HG02885 (cell line): ENCODE data around the gene GALNT7.
"Not testable (repeated sequence)": the region's sequence is repeated elsewhere in the genome, so short reads cannot be mapped to it uniquely, and the experiment has no call there.

Experiments
- ATAC-seq: cut with Tn5 transposase; IDR thresholded peaks from one replicate; pipeline ENCODE4 v1.9.1; 2021; ENCODE audit warnings: mild to moderate bottlenecking; ENCODE audit not compliant: unreplicated experiment, poor library complexity

GALNT7 gene

DNA sequence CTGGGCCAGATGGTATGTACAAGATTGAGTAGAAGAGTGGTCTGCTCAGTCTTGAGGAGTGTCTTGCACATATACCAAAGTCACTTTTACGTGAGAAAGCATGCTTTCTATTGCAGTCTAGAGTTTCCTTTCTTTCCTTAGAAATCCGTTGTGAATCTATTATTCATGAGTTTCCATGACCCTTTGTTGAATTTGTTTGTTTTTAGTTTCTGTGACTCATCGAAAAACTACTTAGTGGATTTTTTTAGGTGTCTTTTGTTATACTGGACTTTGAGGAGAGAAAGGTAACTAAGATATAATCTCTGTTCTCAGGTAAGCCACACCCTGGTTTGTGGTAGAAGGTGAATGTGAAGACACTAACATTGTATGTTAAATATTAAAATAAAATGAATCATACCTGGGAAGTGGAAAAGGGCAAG lies 23.0 kb downstream of the GALNT7 start:
- no peak for ATAC-seq

DNA sequence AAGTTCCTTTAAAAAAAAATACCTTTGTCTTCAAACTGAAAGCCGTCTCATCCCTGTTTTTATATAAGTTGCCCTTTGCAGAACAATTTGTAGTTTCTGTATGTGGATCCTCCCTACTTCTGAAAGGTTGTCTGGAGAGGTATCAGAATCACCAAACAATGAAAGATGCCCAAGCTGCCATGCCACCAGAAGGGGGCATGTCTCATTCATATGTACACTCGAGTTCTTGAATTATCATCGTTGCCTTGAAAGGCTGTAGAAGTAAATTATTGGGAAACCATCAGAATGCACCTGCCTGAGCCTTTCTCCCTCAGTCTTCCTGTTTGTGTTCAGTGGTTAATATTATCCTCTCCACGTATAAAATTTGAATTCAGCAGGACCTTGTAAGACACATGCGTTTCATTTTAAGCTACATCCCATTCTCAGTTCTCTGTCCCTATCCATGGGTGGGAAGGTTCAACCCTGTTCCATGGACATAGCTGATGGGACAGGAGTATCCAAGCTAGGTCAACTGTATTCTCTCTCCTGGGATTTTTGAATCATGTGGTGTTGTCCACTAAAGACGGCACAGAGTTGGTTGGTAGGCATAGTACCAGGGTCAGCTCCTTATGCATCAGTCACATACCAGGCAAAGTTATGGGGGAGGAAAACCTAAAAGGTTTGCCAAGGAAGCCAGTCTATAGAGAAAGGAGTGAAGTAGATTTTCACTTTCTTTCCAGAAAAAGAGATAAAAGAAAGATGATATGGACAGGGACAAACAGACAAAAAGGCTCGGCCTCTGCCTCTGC lies 24.0 kb downstream of the GALNT7 start:
- no peak for ATAC-seq

DNA sequence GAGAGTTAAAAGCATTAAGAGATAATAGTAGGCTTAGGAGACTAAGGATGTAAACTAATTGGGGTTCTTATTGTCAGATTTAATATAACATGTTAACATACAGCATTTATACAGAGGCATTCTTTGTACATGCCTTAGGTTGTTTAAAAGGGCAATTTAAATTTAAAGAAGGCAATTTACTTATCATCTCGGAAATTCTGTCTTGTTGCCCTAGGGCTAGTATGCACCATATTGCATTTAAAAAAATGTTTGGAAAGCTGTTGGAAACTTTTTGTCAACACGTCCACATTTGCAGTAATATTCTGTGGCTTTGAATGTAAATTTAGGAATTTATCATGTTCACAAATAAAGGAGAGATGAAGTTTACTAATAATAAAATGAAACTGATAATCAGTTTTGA lies 25.5 kb downstream of the GALNT7 start:
- ATAC-seq, result no peak

DNA sequence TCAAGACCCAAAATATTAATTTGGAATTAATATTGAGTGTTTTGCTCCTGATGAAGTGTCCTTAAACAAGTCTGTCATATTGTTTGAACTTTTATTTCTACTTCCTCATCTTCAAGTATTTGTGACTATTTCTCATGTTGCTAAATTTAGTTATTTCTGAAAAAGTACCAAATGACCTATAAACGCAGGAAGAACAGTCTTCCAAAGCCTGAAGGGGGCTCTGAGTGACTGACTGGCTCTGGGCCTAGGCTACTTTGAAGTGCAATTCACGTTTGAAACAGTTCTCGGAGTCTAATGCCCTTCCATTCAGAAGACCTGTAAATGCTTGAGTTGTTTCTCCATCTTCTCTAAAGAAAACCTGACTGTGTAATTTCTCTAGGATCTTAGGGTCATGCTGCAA lies 26.5 kb downstream of the GALNT7 start:
- ATAC-seq, result no peak

DNA sequence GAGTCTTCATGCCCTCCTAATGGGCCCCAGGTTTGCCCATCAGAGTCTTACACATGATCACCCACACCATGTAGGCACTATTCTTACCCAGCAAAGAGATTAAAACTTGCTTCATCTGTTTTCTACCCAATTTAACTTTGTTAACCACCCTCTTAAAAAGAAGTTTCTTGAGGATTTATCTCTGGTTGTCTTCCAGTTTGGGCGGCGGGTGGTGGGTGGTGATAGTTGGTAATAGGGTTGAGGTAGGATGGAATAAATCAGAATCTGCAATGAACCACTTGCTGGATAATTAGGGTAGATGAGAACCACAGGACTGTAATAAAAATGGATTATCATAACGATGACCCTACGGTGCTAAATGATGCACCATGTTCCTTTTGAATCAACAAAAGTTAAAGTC lies 30.9 kb downstream of the GALNT7 start:
- ATAC-seq, result no peak

DNA sequence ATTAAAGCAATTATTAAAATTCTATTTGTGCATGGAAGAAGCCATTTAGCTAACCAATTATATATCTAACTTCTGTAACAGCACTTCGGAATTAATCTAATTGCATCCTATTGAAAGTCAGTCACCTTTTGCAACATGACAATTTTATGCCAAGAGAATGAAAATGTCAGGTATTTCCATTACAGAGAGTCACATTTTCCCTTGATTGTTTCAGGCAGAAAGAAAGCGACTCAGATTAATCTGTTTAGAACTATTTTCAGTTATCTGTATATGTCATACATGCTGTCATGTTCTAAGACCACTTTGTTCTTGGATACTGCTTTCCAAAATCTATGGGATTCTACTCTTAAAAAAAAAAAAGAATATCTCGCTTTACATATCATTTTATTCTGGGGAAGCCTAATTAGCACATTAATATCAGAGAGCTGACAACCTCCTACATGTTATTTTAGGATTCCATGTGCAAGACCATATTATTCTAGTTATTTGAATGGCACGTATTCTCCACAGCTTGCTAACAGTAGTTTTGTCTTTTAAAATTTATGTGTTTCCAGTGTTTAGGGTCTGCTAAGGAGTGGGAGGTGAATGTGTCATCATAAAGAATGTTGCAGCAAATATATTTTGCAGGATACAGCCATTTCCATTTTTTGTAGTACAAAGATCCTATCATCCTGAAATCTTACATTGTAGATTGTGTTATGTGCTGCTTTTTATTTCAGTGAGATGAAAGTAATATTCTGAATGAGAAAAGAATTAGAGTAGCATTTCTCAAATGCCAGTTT lies 31.7 kb downstream of the GALNT7 start:
- ATAC-seq, result no peak

DNA sequence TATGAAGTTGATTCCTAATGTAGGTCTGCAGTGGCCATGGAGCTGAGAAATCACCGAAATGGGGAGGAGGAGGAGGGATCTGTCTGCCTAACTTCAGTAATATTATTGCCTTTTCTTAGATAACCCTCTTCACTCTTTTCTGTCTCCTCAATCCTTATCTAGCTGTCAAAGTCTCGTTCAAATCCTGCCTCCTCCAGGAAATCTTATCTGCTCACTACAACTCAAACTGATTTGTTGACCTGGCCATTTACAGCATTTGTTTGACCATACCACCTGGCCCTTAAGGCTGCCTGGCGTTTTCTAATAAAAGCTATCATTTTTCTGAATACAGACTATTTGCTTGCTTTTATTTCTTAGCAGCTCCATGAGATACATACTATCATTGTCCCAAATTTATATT lies 33.8 kb downstream of the GALNT7 start:
- no peak for ATAC-seq

DNA sequence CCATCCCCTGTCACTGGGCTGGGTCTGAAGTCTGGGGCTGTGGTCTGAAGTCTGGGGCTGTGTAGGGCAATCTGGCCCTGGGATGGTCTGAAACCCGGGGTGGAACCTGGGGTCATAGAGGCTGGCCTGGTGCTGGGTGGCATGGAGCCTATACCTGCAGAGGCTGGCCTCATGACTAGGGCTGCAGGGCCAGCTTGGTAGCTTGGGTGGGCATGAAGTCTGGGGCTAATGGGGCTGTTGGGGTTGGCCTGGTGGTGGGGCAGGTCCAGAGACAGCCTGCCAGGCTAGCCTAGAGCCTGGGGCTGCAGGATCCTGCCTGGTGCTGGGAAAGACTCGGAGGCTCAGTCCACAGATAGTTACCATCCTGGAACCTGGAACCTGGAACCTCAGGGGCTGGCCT lies 37.0 kb downstream of the GALNT7 start:
- no peak for ATAC-seq

DNA sequence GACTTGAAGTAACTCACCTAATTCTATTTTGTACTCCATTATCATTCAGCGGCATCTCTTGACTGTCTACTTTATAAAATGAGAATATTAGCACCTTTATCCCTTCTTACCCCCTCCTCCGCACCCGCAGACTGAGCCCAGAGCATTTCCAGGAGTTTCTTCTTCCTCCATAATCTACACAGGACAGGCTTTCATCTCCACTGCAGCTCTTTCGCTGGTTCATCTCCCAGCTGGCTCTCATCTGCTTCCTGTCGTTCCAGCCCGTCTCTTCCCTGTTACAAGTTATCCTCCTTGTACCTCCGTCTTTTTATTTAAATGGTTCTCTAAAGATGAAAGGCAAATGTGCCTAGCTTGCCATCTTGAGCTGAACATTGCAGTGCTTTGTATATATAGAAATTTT lies 39.8 kb downstream of the GALNT7 start:
- ATAC-seq, result no peak

DNA sequence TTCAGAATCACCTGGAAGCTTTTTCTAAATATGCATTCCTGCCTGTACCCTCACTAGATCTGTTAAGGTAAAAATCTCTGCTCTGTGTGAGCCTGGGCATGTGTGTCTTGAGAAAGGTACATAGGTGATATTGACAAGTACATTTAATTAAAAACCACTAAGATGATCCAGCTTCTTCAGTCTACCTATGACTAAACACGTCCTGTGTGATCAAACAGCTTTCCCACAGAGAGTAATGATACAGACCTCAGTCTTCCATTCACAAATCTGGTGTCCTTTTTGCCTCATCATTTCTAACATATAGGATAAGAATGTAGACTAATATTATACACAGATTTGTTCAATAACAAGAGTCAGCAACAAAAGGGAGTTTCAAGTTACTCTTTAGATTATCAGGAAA lies 42.6 kb downstream of the GALNT7 start:
- ATAC-seq, result no peak

DNA sequence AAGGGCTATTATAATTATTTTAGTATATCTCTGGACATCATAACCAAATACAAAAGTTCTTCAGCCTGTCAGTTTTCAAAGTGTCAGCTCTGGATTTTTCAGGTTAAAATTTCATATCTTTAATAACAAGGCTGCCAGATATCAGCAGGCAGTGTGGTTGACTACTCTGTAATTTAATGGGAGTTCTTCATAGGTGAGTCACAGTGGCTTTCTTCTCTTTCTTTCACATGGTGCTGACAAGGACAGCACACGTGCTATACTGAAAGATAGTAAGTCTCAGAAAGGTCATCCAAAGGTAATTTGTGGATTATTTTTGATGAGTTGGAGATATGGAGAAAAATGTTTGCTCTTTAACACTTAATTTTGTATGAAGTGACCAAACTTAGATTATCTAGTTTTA lies 43.2 kb downstream of the GALNT7 start:
- ATAC-seq, result no peak

DNA sequence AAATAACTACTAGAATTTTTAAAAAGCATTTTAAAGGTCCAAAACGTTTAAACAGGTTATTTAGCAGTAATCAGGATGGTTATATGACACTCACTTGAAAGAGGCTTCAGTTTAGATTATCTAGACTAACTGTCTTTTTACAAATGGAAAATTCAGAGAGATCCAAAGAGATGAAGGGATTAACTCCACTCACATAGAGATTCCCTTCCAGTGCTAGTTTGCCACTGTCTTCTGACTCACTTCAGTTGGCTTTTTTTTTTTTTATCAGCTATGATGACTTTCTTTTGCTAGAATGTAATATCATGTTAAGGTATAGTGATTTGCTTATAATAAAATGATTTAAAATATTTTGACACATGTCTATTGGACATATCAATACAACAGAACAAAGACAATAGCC lies 43.8 kb downstream of the GALNT7 start:
- ATAC-seq, result no peak

DNA sequence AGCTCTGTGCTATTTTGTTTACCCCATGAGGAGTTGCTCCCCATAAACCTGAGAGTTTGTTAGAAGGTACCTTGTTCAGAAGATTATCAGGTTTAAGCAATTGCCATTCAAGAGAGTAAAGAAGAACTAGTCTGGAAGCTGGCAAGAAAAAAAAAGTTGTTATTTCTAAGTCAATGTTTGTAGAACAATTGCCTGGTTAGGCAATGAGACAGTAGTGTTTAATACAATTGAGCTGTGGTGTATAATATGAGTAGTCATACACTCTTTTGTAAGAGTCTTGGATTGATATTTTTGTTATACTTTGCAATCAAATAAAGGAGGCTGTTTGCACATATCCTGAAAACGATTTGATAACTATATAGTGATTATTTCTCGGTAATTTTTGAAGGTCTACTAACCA lies 44.7 kb downstream of the GALNT7 start:
- no peak for ATAC-seq

DNA sequence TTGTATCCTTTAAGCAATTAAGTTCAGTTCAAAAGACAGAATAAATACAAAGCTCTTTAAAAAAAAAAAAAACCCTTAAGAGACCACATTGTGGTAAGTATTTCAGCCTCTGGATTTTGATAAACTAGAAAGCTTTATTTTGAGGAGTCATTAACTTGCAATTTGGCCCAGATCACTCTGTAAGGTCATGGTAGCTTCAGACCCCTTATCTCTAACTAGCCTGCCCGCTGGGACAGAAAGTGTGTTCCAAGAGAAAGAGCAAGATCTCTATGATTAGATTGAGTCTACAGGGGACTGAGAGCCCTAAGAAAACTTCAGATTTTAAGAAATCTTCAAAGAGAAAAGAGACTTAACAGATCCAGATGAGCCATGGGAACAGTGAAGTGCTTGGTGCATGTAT lies 45.6 kb downstream of the GALNT7 start:
- ATAC-seq, result no peak

DNA sequence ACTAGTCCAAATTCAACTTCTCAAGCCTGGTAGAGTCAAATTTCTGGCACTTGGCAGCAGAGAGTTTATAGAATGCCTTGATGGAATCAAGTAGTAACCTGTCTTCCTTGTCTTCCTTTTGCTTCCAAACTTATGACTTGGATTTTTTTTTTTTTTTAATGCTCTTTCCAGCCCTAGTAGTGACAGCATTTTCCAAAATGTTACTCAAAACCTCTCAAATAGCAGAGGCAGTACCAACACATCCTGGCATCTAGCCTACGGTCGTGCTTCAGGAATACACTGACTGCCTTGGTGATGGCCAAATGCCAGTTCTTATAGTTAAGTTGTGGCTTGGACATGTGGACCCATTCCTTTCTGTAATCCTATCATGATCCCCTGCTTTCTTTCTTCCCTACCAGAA lies 46.0 kb downstream of the GALNT7 start:
- ATAC-seq, result no peak

DNA sequence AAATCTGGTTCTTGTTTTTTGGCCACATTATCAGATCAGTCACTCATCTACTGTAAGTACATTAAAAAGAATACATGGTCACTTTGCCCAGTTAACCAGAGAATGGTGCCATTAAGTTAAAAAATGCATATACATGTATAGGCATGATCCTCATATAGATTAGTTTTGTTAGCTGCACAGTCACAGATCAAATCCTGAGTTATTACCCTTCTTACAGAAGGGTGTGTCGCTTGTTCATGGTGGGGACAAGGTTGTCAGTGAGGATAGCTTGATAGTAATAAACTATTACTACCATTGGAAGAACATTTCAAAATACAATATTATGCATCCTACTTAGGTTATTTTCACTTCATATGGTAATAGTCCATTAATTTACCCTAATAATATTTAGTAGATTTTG lies 48.5 kb downstream of the GALNT7 start:
- ATAC-seq, result no peak

DNA sequence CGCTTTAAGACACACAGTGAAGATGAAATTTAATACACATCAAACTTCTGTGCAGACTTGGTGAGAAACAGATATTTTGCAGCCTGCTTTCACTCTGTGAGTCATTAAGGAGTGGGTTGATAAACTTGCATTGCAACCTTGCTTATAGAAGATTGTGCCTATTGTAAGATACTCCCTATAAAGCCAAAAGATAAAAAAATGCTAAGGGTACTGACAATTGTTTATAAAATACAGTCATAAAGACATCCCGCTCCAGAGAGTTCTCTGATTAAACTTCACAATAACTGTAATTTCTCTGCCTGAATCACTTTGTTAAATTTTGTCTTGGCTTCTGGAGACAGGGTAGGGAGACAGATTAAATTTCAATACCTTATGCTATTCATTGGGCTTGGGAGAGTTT lies 49.1 kb downstream of the GALNT7 start:
- ATAC-seq, result no peak

DNA sequence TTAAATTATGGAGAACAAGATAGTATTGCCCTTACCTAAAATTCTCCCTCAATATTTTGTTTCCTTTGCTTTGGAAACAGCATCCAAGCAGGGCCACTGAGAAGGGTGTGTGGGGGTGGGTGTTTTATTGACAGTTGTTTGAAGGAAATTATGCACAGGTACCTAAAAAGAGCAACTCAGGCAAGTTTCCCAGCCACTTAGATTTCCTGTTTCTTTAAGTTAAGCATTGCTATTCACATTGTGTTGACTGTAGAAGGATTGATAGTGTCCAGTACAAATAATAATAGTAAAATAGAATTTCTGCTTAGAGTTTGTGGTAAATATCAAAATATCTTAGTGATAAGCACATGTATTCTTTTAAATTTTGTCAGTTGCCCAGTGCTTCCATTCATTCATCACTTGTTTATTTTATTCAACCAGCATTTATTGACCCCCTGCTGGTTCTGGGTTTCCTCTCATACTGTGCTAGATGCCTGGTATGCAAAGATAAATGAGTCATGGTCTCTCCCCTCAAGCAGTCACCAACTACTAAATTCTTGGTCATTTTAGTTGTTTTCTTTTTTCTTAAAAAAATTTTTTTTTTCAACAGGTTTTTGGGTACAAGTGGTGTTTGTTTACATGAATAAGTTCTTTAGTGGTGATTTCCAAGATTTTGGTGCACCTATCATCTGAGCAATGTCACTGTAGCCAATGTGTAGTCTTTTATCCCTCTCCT lies 50.0 kb downstream of the GALNT7 start:
- no peak for ATAC-seq

DNA sequence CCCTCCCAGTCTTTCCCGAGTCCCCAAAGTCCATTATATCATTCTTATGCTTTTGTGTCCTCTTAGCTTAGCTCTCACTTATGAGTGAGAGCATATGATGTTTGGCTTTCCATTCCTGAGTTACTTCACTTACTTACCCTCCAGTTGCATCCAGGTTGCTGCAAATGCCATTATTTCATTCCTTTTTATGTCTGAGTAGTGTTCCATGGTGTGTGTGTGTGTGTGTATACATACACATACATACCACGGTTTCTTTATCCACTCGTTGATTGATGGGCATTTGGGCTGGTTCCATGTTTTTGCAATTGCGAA lies 50.5 kb downstream of the GALNT7 start:
- not testable (repeated sequence) for ATAC-seq

DNA sequence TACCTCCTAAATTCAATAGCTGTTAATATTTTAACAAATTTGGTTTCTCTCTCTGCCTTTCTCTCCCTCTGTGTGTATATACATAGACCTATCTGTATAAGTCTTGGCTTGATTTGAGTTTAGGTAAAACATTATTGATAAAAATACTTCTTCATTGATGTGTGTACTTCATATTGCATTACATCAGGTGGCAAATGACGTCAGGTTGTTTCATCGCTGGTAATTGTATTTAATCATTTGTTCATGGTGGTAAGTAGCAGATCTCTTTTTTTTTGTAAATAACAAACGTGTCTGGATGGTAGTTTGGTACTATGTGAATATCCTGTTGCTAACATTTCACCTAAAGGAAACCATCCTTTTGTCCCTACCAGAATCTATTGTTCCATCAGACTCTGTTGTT lies 55.1 kb downstream of the GALNT7 start:
- no peak for ATAC-seq

DNA sequence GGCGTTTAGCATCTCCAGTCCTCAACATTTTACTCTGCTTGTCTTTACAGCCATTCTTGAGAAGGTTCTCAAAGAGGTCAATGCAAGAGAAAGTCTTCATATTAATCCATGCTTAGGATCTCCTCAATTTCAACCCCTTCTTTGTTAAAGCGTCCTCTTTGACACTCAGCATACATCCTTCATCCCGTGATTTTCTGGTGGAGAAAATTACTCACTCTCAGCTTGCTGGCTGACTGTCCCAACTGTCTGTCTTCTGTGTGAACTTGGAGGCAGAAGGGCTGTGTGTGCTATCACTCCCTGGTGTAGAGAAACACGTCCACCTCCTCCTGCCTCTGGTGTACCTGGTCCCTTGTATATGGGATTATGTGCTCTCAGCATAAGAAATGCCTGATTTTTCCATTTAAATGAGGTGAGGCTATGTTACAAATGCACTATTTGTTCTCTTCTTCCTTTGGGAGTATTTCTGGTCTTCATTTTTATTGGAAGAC lies 57.8 kb downstream of the GALNT7 start:
- no peak for ATAC-seq
